Measurements from ENCODE around the gene ASIC4. TPM values are rescaled to one million over a fixed set of nuclear protein-coding genes. Genes with fewer than 3 reads are reported as not detected.
A peak's percentile ranks its signal among the peaks of the same experiment; 100 is the strongest.

ASIC4 gene
- total RNA-seq, 2 donors from 2014 or later = 0.12 TPM; not detected in 1

DNA sequence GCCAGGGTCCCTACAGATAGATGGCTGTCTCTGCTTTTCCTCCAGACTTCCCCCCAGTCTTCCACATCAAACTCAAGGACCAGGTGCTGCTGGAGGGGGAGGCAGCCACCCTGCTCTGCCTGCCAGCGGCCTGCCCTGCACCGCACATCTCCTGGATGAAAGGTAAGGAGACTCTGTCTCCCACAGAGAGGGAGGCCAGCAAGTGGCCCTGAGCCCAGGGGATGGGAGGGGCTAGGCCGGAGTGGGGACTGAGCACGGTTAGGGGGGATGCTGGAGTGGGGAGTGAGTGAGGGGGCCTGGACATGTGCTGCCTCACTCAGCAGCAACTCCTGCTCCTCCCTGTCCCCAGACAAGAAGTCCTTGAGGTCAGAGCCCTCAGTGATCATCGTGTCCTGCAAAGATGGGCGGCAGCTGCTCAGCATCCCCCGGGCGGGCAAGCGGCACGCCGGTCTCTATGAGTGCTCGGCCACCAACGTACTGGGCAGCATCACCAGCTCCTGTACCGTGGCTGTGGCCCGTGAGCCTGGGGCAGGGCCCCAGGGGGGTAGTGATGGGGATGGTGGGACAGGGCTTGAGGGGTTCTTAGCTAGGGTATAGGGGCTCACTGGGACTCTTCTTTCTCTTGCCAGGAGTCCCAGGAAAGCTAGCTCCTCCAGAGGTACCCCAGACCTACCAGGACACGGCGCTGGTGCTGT, 26.0 kb upstream of the ASIC4 start:
- no peaks in the 10 kb centered on the region for H3K4me1 Mint-ChIP-seq (ENCODE audit: low read depth in 2 of 2)
- H3K27me3 Mint-ChIP-seq = peaks cover 21 to 26% of the 10 kb centered on the region in 2 donors
- no peak overlapping the region for H3K27ac Mint-ChIP-seq
- ATAC-seq (no peak), DNase-seq (ENCODE audit: low spot score) (no peak)
- no peaks in the 10 kb centered on the region for H3K9me3 Mint-ChIP-seq
- H3K36me3 Mint-ChIP-seq = no peaks in the 10 kb centered on the region
- no peak overlapping the region for H3K4me3 Mint-ChIP-seq

GRCh38 chr2:219488844-219489194, 25.5 kb upstream of the ASIC4 start:
- ATAC-seq (no peak), DNase-seq (ENCODE audit: low spot score) (no peak)
- Mint-ChIP-seq H3K4me1 (ENCODE audit: low read depth in 2 of 2) (no peaks in the 10 kb centered on the region), H3K9me3 (no peaks in the 10 kb centered on the region), H3K27me3 (peaks cover 22 to 31% of the 10 kb centered on the region in 2 donors), H3K36me3 (no peaks in the 10 kb centered on the region), H3K27ac (no peak overlapping the region), H3K4me3 (no peak overlapping the region)

DNA sequence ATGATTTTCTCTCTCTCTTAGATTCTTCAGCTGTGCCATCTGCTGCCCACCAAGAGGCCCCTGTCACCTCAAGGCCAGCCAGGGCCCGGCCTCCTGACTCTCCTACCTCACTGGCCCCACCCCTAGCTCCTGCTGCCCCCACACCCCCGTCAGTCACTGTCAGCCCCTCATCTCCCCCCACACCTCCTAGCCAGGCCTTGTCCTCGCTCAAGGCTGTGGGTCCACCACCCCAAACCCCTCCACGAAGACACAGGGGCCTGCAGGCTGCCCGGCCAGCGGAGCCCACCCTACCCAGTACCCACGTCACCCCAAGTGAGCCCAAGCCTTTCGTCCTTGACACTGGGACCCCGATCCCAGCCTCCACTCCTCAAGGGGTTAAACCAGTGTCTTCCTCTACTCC, 25.0 kb upstream of the ASIC4 start:
- Mint-ChIP-seq H3K27ac (no peak overlapping the region), H3K4me1 (ENCODE audit: low read depth in 2 of 2) (no peaks in the 10 kb centered on the region), H3K4me3 (no peak overlapping the region), H3K9me3 (no peaks in the 10 kb centered on the region), H3K27me3 (peaks cover 22 to 35% of the 10 kb centered on the region in 2 donors), H3K36me3 (no peaks in the 10 kb centered on the region)
- ATAC-seq (no peak), DNase-seq (ENCODE audit: low spot score) (no peak)

DNA sequence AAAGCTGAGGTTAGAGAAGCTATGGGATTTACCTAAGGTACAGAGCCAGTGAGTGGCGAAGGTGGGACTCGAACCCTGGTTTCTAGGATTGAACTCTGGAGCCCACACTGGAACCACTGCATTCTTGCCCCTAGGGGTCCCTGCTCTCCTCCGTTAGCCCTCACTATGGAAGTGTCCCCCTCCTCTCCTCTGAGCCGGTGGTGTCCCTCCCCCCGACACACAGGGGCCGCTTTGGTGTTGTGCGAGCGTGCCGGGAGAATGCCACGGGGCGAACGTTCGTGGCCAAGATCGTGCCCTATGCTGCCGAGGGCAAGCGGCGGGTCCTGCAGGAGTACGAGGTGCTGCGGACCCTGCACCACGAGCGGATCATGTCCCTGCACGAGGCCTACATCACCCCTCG, 24.1 kb upstream of the ASIC4 start:
- Mint-ChIP-seq H3K27ac (no peak overlapping the region), H3K27me3 (peaks cover 22 to 39% of the 10 kb centered on the region in 2 donors), H3K4me1 (ENCODE audit: low read depth in 2 of 2) (no peaks in the 10 kb centered on the region), H3K36me3 (no peaks in the 10 kb centered on the region), H3K9me3 (no peaks in the 10 kb centered on the region), H3K4me3 (no peak overlapping the region)
- no peak for DNase-seq (ENCODE audit: low spot score)
- ATAC-seq = no peak

GRCh38 chr2:219490600-219491130, 23.6 kb upstream of the ASIC4 start:
- DNase-seq (ENCODE audit: low spot score) (no peak), ATAC-seq (no peak)
- H3K4me3 Mint-ChIP-seq = no peak overlapping the region
- H3K9me3 Mint-ChIP-seq = no peaks in the 10 kb centered on the region
- H3K27ac Mint-ChIP-seq = no peak overlapping the region
- no peaks in the 10 kb centered on the region for H3K36me3 Mint-ChIP-seq
- peaks cover 22 to 36% of the 10 kb centered on the region in 2 donors for H3K27me3 Mint-ChIP-seq
- no peaks in the 10 kb centered on the region for H3K4me1 Mint-ChIP-seq (ENCODE audit: low read depth in 2 of 2)

DNA sequence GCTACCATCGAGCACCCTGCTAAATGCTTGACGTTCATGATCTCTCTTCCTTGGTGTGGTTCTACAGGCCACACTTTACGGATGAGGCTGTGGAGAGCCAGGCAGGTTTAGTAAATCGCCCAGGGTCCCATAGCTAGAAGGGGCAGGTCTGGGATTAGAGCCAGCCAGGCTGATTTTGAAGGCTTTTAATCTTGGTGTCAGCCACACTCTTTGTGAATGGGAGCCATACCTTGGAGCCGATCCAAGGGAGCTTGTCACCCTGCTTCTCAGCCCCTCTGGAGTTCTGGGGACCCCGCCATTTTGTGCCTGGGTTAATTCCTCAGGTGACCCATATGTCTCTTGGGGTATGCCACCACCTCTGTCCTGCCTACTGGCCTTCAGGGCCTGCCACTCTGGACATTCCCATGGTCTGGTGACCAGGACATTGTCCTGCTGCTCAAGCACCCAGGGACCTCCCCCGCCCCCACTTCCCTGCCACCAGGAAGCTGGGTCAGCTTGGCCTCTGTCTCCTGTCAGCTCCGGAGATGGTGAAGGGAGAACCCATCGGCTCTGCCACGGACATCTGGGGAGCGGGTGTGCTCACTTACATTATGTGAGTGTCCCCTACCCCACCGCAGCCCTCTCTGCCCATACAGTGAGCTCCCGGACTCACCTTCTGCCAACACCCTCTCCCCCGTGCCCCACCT, 22.9 kb upstream of the ASIC4 start:
- DNase-seq (ENCODE audit: low spot score) (no peak), ATAC-seq (no peak)
- Mint-ChIP-seq H3K9me3 (no peaks in the 10 kb centered on the region), H3K4me3 (no peak overlapping the region), H3K27me3 (peaks cover 22 to 32% of the 10 kb centered on the region in 2 donors), H3K4me1 (ENCODE audit: low read depth in 2 of 2) (peaks cover 0 to 2% of the 10 kb centered on the region in 2 donors), H3K27ac (no peak overlapping the region), H3K36me3 (no peaks in the 10 kb centered on the region)

DNA sequence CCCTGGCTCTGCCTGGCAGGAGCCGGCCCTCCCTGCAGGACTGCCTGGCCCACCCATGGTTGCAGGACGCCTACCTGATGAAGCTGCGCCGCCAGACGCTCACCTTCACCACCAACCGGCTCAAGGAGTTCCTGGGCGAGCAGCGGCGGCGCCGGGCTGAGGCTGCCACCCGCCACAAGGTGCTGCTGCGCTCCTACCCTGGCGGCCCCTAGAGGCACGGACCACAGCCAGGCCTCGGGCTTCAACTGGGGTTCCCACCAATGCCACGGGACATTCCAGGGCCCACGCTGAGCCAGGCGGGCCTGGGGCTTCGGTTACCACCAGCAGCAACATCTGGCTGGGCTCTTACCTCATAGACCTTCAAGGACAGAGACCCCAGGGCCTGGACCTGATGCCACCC, 21.7 kb upstream of the ASIC4 start:
- Mint-ChIP-seq H3K27me3 (peaks cover 14 to 28% of the 10 kb centered on the region in 2 donors), H3K27ac (no peak overlapping the region), H3K4me1 (ENCODE audit: low read depth in 2 of 2) (peaks cover 0 to 4% of the 10 kb centered on the region in 2 donors), H3K36me3 (no peaks in the 10 kb centered on the region), H3K4me3 (no peak overlapping the region), H3K9me3 (no peaks in the 10 kb centered on the region)
- ATAC-seq (no peak), DNase-seq (ENCODE audit: low spot score) (no peak)

- Mint-ChIP-seq H3K4me3 (no peak overlapping the region), H3K27ac (no peak overlapping the region), H3K9me3 (no peaks in the 10 kb centered on the region), H3K36me3 (no peaks in the 10 kb centered on the region), H3K27me3 (peaks cover 9 to 27% of the 10 kb centered on the region in 2 donors), H3K4me1 (ENCODE audit: low read depth in 2 of 2) (peaks cover 1 to 4% of the 10 kb centered on the region in 2 donors)
- no peak for ATAC-seq
- DNase-seq (ENCODE audit: low spot score) = no peak
Measured at GRCh38 chr2:219493086-219493485, 21.2 kb upstream of the ASIC4 start.

DNA sequence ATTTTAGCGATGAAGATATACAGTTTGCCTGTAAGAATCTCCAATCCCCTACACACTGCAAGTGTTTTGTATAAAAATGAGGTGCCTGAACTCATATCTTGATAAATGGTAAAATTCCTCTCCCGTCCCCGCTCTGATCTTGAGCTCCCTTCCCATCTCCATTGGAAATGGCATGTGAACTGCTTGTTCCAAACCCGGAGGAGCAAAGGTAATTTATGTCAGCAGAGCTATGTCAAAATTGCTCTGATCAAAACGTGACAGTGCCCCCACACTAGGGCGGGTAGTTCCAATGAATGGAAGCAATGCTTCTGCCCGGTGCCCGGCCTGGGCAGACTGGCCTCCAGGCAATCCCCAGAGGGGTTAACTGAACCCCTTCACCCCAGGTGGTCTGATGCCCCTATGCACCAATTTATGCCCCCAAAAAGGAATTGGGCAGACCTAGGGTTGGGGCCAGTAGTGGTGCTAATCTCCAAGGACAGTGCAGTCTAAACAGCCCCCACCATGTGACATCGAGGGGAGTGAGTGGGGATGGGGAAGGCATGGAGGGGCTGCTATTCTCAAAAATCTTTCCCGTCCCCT, 19.2 kb upstream of the ASIC4 start:
- H3K4me3 Mint-ChIP-seq = no peak overlapping the region
- H3K9me3 Mint-ChIP-seq = no peaks in the 10 kb centered on the region

GRCh38 chr2:219495531-219496122, 18.7 kb upstream of the ASIC4 start:
- Mint-ChIP-seq H3K9me3 (no peaks in the 10 kb centered on the region), H3K4me1 (ENCODE audit: low read depth in 2 of 2) (peaks cover 26% of the 10 kb centered on the region in 2 donors), H3K4me3 (no peak overlapping the region), H3K27me3 (peaks cover 9 to 27% of the 10 kb centered on the region in 2 donors), H3K36me3 (no peaks in the 10 kb centered on the region), H3K27ac (no peak overlapping the region)
- DNase-seq (ENCODE audit: low spot score) (no peak), ATAC-seq (no peak)

More for the DNA sequence above, 19.2 kb upstream of the ASIC4 start:
- Mint-ChIP-seq H3K36me3 (no peaks in the 10 kb centered on the region), H3K27me3 (peaks cover 9 to 27% of the 10 kb centered on the region in 2 donors), H3K4me1 (ENCODE audit: low read depth in 2 of 2) (peaks cover 21% of the 10 kb centered on the region in 2 donors), H3K27ac (no peak overlapping the region)
- DNase-seq (ENCODE audit: low spot score) = no peak
- no peak for ATAC-seq

- Mint-ChIP-seq H3K36me3 (no peaks in the 10 kb centered on the region), H3K4me1 (ENCODE audit: low read depth in 2 of 2) (peaks cover 26 to 28% of the 10 kb centered on the region in 2 donors), H3K4me3 (peak overlapping the region; percentile 94), H3K9me3 (no peaks in the 10 kb centered on the region), H3K27ac (no peak overlapping the region), H3K27me3 (peaks cover 9 to 27% of the 10 kb centered on the region in 2 donors)
- ATAC-seq (no peak), DNase-seq (ENCODE audit: low spot score) (no peak)
Measured at GRCh38 chr2:219496247-219496824, 17.9 kb upstream of the ASIC4 start.

DNA sequence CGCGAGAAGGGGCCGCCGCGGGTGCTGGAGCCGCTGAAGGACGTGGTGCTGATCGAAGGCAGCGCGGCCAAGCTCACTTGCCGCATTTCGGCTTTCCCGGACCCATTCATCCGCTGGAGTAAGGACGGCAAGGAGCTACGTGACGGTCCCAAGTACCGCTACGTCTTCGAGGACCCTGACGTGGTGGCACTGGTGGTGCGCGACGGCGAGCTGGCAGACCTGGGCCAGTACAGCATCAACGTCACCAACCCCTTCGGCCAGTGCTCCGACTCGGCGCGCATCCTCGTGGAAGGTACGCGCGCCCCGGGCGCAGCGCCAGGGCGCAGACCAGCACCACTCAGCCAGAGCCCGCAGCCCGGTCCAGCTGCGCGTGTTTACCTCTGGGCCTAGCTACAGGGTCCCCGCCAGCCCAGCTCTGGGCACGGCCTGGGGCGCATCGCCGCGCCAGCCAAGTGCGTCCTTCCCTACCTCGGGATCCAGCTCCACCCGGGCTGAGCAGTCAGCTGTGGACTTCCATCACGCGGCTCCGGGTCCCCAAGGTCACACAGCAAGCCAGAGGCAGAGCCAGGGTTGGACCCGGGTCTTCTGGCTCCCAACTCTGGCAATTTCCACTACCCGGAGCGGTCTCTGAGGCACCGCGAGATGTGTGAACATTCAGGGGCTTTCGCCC, 17.3 kb upstream of the ASIC4 start:
- no peaks in the 10 kb centered on the region for H3K9me3 Mint-ChIP-seq
- no peak overlapping the region for H3K27ac Mint-ChIP-seq
- peak overlapping the region; percentile 94 for H3K4me3 Mint-ChIP-seq
- peaks cover 9 to 25% of the 10 kb centered on the region in 2 donors for H3K27me3 Mint-ChIP-seq
- ATAC-seq = no peak
- no peak for DNase-seq (ENCODE audit: low spot score)
- H3K4me1 Mint-ChIP-seq (ENCODE audit: low read depth in 2 of 2) = peaks cover 26 to 33% of the 10 kb centered on the region in 2 donors
- no peaks in the 10 kb centered on the region for H3K36me3 Mint-ChIP-seq
